ENCODE results near the gene FDX2. TPM values are rescaled to one million over a fixed set of nuclear protein-coding genes. Genes with fewer than 3 reads are reported as not detected.
"Not testable (repeated sequence)": the region's sequence is repeated elsewhere in the genome, so short reads cannot be mapped to it uniquely, and the experiment has no call there.

The FDX2 gene
- polyA plus RNA-seq (ENCODE audit: insufficient read length in 12 of 12): 10 to 100 TPM in 11 of 12 donors, not detected in 1; 10.9 to 34.1 (median 13.6) TPM
- long read RNA-seq, donor 1, transcript FDX2-202 (5 exons, 1,012 nt): major isoform, 11 of 17 reads
- long read RNA-seq, donor 1, transcript FDX2-203 (4 exons, 635 nt): minor isoform, 5 of 17 reads
- long read RNA-seq, donor 1, partial matches to known transcripts: 0 of 17 reads
- long read RNA-seq, donor 1, other reads (novel, unspliced or antisense): 0 of 17 reads
- long read RNA-seq, donor 2, transcript FDX2-202 (5 exons, 1,012 nt): major isoform, 11 of 13 reads
- long read RNA-seq, donor 2, partial matches to known transcripts: 0 of 13 reads
- long read RNA-seq, donor 2, other reads (novel, unspliced or antisense): 0 of 13 reads
- long read RNA-seq, donor 3, partial matches to known transcripts: 0 of 3 reads
- long read RNA-seq, donor 3, other reads (novel, unspliced or antisense): 0 of 3 reads
- long read RNA-seq, donor 4, partial matches to known transcripts: 0 of 2 reads
- long read RNA-seq, donor 4, other reads (novel, unspliced or antisense): 0 of 2 reads
- long read RNA-seq, donor 5, transcript FDX2-202 (5 exons, 1,012 nt): major isoform, 16 of 20 reads
- long read RNA-seq, donor 5, partial matches to known transcripts: 0 of 20 reads
- long read RNA-seq, donor 5, other reads (novel, unspliced or antisense): 0 of 20 reads
- long read RNA-seq, donor 6, partial matches to known transcripts: 0 of 3 reads
- long read RNA-seq, donor 6, other reads (novel, unspliced or antisense): 0 of 3 reads
- long read RNA-seq, donor 7, transcript FDX2-202 (5 exons, 1,012 nt): major isoform, 6 of 7 reads
- long read RNA-seq, donor 7, partial matches to known transcripts: 0 of 7 reads
- long read RNA-seq, donor 7, other reads (novel, unspliced or antisense): 0 of 7 reads
- long read RNA-seq, donor 8, transcript FDX2-202 (5 exons, 1,012 nt): major isoform, 6 of 11 reads
- long read RNA-seq, donor 8, partial matches to known transcripts: 5 of 11 reads
- long read RNA-seq, donor 8, other reads (novel, unspliced or antisense): 0 of 11 reads
- long read RNA-seq, donor 9, transcript FDX2-202 (5 exons, 1,012 nt): major isoform, 13 of 14 reads
- long read RNA-seq, donor 9, partial matches to known transcripts: 0 of 14 reads
- long read RNA-seq, donor 9, other reads (novel, unspliced or antisense): 0 of 14 reads
- long read RNA-seq, donor 10, transcript FDX2-202 (5 exons, 1,012 nt): major isoform, 11 of 14 reads
- long read RNA-seq, donor 10, partial matches to known transcripts: 0 of 14 reads
- long read RNA-seq, donor 10, other reads (novel, unspliced or antisense): 0 of 14 reads
- long read RNA-seq, donor 11, transcript FDX2-202 (5 exons, 1,012 nt): major isoform, 7 of 10 reads
- long read RNA-seq, donor 11, partial matches to known transcripts: 0 of 10 reads
- long read RNA-seq, donor 11, other reads (novel, unspliced or antisense): 0 of 10 reads

DNA sequence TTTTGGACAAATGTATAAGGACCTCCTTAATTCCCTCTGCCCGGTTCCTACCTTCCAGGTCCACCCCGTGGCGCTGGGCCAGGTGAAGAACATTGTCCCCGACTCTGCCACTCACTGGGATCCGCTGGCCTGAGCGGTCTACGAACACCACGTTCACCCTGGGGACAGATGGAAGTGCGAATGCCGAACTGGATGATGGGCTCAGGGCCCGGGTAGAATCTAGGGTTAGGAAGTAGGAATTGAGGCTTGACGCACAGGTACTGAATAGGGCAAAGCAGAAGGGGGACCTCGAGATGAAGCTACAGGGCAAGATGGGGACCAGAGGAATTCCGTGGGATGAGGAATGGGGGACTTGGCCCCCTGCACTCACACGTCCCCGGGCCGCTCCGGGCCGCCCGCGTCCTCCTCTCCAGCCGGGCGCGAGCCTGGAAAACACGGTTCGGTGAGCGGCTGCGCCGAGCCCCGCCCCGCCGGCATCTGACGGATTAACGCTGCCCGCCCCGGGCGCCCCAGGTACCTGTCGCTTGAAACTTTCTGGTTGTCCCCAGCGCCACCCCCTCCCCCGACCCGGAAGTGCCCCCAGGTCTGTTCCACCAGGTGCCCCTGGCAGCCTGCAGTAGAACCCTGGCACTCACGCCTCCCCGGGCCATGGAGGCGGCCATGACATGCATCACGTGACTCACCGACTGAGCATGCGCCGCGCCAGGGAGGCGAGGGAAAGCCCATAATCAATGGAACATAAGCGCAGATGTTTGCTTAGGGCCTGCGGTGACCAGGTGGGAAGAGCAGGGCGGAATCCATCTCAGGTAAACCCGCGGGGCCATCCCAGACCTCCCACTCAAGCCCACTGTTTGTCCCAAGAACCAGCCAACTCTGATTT is at the start of gene FDX2:
Gene FDX2 (minus strand): TSS at position 681 of the 880 bp plus-strand sequence. CDS start 19 bp downstream, at position 662.
- DNase-seq: peak; percentile 88

GRCh38 chr19:10365518-10365917 is 49.7 kb upstream of the FDX2 start:
- no peak for DNase-seq

- no peak for DNase-seq
These were observed 48.8 kb upstream of the FDX2 start for GRCh38 chr19:10364644-10365043.

DNA sequence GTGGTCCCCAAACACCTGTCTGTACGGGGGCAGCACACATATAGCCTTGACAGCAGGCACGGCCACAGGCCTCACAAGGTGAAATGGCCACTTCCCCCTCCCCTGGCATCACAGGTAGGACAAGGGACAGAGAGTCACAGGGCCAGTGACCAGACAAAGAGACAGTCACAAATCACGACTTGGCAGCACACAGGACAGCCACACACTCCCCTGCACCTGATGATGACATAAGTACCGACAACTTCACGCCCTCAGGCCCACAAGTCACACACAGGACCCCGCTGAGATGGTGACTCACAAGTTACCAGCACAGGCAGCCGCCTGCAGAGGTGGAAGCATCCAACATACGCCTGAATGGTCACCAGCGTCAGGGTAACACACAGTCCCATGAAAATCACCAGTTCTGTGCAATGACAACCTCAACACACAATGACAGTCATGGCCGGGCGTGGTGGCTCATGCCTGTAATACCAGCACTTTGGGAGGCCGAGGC is 48.0 kb upstream of the FDX2 start:
- no peak for DNase-seq

DNA sequence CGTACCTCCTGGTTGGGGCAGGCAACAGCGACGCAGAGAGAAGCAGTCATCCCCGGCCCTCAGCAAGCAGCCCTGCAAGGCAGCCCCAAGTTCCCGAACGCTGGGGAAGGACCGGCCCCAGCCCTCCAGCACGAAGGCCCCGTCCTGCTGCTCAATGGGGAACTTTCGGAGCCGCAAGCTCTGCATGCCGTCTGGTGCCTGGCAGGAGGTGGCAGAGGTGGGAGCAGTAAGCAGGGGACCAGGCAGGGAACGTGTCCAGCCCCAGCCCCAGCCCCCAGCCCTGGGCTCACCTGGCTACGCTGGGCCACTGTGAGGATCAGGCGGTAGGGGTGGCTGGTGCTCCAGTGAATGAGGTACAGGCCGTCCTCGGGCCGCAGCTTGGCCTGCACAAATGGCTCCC is 46.4 kb upstream of the FDX2 start:
- no peak for DNase-seq

- DNase-seq: no peak
These were observed 45.8 kb upstream of the FDX2 start for GRCh38 chr19:10361569-10362011.

DNA sequence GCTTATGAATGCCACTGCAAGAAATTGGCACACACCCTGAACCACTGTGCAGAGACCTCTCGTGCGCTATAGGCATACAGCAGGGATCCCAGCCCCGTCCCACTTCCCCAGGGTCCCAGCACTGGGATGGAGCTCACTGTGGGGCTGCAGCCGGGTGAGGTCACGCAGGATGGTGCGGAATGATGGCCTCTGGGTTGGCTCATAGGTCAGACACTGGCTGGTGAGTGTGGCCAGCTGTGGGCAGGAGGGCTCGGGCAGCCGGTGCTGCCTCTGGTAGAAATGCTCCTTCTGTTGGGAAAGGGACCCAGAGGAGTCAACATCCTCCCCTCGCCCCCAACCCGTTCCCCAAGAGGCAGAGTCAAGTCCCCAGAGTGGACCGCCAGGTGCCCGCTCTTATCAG is 40.6 kb upstream of the FDX2 start:
- no peak for DNase-seq

DNA sequence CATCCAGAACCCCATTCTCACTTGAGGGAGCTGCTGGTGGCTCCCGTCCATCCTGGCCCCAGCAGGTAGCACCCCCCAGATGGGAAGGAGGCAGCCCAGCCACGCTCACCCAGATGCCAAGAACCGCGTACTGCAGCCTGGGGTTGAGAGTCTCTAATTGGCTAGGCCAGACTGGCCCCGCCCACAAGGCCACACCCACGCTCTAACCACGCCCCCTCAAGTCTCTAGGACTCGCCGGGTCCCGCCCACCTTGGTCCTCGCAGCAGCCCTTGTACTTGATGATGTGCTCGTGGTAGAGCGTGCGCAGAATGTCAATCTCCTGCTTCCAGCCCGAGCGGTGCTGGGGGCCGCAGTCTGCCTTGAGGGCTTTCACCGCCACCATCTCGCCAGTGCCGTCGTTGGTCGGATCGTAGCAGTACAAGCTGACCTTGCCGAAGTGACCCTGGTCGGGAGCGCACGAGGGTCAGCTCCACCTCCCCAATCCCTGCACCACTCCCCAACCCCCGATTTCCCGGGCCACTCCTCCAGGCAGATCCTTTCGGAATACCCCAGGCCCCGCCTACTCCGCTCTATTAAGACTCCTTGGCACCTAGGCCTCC is 38.1 kb upstream of the FDX2 start:
- no peak for DNase-seq

- peak; percentile 36 for DNase-seq
These were observed 37.2 kb upstream of the FDX2 start for GRCh38 chr19:10352764-10353671.

- DNase-seq: no peak
These were observed 30.7 kb upstream of the FDX2 start for GRCh38 chr19:10346509-10346908.

GRCh38 chr19:10344780-10345179 is 29.0 kb upstream of the FDX2 start:
- no peak for DNase-seq

GRCh38 chr19:10343495-10343894 is 27.7 kb upstream of the FDX2 start:
- DNase-seq: no peak

DNA sequence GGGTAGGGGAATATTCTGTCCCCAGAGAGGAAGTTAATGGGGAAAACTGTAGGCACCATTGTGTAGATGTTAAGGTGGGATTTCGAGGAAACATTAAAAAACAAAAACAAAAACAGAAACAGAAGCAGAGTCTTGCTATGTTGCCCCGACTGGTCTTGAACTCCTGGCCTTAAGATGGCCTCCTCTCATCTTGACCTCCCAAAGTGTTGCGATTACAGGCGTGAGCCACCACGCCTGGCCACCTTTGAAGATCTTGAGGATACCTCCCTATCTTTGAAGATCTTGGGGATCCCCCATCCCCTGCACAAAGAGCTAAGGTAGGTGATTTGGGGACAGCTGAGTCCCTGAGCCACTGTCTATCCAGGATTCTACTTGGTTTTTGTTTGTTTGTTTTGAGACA is 24.2 kb upstream of the FDX2 start:
- DNase-seq: no peak

DNA sequence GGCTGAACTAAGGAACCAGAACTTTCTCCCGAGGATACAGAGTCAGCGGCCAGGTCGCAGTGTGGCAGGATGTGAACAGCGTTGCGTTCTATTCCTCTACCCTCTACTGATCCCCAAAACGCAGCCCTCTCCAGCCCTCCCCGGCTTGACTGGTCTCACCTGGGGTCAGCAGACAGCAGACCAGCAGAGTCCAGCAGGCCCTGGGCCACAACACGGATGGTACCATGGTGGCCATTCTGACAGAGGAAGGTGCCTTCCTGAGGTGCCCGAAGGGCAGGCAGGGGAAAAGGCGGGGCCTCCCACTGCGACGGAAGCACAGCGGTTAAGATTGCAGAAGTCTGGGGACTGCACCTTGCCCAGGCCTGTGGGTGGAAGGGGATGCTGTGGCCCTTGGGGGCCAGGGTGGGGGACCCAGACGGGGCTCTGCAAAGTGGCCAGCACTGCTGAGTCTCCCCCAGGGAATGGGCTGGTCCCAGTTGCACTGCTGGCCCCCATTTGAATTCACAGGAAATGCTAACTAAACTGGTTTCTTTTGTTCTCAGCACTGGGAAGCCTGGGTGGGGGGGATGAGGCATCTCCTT is 23.7 kb upstream of the FDX2 start, which contains the start of gene ICAM3:
Gene ICAM3 (minus strand): TSS at position 245 of the 581 bp plus-strand sequence. CDS start 10 bp downstream, at position 235.
- DNase-seq: no peak

DNA sequence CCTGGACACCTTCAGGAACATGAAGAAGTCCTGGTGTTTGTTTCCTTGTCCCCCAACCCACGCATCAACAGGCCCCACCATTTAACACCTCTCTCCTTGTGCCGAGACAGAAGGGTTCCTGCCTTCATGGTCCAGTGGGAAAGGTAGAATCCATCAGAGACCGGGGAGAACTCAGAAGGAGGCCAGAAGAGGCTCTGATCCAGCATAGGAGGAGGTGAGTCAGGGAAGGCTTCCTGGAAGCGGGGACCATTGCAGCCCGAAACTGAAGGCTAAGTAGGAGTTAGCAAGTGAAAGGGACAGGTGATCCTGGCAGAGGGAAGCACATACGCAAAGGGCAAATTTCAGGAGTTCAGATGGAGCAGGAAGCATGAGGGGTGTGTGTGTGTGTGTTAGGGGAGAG is 23.1 kb upstream of the FDX2 start:
- no peak for DNase-seq

GRCh38 chr19:10336725-10337124 is 20.9 kb upstream of the FDX2 start:
- DNase-seq: not testable (repeated sequence)

DNA sequence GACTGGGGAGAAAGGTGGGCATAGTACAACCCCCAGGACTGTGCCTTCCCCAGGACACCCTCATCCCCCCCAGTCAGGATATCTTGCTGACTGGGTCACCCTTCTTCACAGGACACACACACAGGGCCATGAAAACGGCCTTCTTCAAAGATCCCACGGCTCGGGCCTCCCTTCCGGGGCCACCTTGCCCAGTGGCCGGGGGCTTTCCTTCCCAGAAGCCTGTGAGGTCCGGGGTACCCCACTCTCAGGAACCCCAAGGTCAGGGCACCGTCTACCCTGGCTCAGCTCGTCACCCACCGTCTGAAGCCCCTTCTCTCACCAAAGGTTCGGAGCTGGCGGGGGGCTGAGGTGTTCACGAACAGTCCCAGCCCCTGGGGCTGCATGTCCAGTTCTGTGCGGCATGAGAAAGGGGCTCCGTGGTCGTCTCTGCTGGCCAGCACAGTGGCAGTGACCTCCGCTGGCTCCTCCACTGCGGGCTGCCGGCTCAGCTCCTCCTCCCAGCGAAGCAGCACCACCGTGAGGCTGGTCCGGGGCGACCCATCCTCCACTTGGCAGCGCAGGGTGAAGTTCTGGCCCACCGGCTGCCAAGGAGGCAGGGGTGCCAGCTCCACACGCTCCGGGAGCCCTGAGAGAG is 19.7 kb upstream of the FDX2 start:
- DNase-seq: no peak

All from muscle of arm (tissue), 14 donors.